Measurements from ENCODE around the gene ZNF3.

ZNF3 gene

DNA sequence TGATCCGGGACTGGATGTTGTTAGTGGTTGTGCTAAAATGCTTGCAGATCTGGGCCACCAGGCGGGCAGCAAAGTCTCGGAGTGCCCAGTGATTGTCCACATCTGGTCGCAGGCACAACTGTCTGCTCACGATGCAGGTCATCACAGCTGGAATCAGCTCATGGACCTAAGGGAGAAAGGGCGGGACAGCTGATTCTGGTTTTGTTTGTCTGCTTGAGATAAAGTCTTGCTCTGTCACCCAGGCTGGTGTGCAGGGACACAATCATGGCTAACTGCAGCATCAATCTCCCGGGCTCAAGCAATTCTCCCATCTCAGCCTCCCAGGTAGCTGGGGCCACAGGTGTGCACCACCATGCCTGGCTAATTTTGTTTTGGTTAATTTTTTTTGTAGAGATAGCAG is 29.6 kb upstream of the ZNF3 start (continued):
- TF ChIP-seq, protein P1, sequence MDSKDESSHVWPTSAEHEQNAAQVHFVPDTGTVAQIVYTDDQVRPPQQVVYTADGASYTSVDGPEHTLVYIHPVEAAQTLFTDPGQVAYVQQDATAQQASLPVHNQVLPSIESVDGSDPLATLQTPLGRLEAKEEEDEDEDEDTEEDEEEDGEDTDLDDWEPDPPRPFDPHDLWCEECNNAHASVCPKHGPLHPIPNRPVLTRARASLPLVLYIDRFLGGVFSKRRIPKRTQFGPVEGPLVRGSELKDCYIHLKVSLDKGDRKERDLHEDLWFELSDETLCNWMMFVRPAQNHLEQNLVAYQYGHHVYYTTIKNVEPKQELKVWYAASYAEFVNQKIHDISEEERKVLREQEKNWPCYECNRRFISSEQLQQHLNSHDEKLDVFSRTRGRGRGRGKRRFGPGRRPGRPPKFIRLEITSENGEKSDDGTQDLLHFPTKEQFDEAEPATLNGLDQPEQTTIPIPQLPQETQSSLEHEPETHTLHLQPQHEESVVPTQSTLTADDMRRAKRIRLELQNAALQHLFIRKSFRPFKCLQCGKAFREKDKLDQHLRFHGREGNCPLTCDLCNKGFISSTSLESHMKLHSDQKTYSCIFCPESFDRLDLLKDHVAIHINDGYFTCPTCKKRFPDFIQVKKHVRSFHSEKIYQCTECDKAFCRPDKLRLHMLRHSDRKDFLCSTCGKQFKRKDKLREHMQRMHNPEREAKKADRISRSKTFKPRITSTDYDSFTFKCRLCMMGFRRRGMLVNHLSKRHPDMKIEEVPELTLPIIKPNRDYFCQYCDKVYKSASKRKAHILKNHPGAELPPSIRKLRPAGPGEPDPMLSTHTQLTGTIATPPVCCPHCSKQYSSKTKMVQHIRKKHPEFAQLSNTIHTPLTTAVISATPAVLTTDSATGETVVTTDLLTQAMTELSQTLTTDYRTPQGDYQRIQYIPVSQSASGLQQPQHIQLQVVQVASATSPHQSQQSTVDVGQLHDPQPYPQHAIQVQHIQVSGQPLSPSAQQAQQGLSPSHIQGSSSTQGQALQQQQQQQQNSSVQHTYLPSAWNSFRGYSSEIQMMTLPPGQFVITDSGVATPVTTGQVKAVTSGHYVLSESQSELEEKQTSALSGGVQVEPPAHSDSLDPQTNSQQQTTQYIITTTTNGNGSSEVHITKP (tag by site-specific recombination; IDR thresholded peaks at IDR 0.05) = no peak
- TF ChIP-seq ZNF292 (tag by site-specific recombination; IDR thresholded peaks at IDR 0.05; ENCODE audit: borderline replicate concordance, low read depth) (no peak), ZNF791 (tag by site-specific recombination; IDR thresholded peaks at IDR 0.05) (no peak), ZFP69B (tag by site-specific recombination; IDR thresholded peaks at IDR 0.05) (no peak), PRDM2 (tag by site-specific recombination; IDR thresholded peaks at IDR 0.05; ENCODE audit: borderline replicate concordance) (no peak)

GRCh38 chr7:100109521-100110163 is 28.1 kb upstream of the ZNF3 start:
- H3K27ac ChIP-seq (ENCODE audit: extremely low read depth, low read depth, low read length) = no peak overlapping the region
- no peak for TF ChIP-seq ZNF114 (tag by site-specific recombination; IDR thresholded peaks at IDR 0.05)
- peak; percentile 64; the same call in 1 of the 2 replicates for TF ChIP-seq ZNF121 (tag by site-specific recombination; IDR thresholded peaks at IDR 0.05)
- 0 out of 2 replicates have a peak, but pooled peaks have one; percentile 2 for TF ChIP-seq ZBTB17 (tag by site-specific recombination; IDR thresholded peaks at IDR 0.05)
- H3K36me3 ChIP-seq (ENCODE audit: control insufficient read depth in 2 of 2, insufficient read depth in 1 of 2, low read length in 2 of 2) = peaks cover 15 to 79% of the 10 kb centered on the region in 2 experiments; a peak in 2 of 3 replicates
- H3K4me3 ChIP-seq (ENCODE audit: low read depth, low read length) = no peak overlapping the region
- H3K9me3 ChIP-seq (ENCODE audit: control insufficient read depth, insufficient read depth, low read depth, low read length) = no peaks in the 10 kb centered on the region
- ChIA-PET CTCF (interaction anchor here (0.6 kb wide), 1 partner anchor 744 kb away, joined by 3 read pairs; no protein-coding TSS in a partner anchor), POLR2A (interaction anchor here (1.2 to 1.5 kb wide), 2 partner anchors 8 to 11 kb away, joined by 3 to 6 read pairs; partner anchors contain the start of gene AP4M1)
- no peaks in the 10 kb centered on the region for H3K4me1 ChIP-seq (ENCODE audit: control insufficient read depth, insufficient read depth, low read length)

DNA sequence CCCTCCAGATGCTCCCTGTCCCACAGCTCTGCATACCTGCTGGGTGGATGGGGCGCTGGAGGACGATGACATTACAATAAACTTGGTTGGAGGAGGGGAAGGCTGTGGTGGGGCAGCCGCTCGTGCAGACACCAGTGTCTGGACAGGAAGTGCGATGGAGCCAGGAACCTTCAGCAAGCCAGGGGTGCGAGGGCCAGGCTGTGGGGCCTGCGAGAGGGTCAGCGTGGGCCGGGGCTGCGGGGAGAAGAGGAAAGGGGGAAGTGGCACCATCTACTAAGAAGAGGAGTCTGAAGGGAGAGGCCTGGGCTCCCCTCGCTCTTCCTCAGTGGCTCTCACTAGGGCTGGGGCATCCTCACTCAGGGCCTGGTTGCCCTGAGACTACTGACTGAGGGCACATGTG is 26.4 kb upstream of the ZNF3 start:
- Histone ChIP-seq H3K4me1 (ENCODE audit: control insufficient read depth, insufficient read depth, low read length) (no peaks in the 10 kb centered on the region), H3K9me3 (ENCODE audit: control insufficient read depth, insufficient read depth, low read depth, low read length) (no peaks in the 10 kb centered on the region), H3K4me3 (ENCODE audit: low read depth, low read length) (no peak overlapping the region), H3K36me3 (ENCODE audit: control insufficient read depth in 2 of 2, insufficient read depth in 1 of 2, low read length in 2 of 2) (peaks cover 27 to 79% of the 10 kb centered on the region in 2 experiments), H3K27ac (ENCODE audit: extremely low read depth, low read depth, low read length) (no peak overlapping the region)
- ChIA-PET CTCF (interaction anchor here (0.5 kb wide), 1 partner anchor 22 kb away, joined by 4 read pairs; no protein-coding TSS in a partner anchor), POLR2A (no interaction called here)
- TF ChIP-seq, protein P2, sequence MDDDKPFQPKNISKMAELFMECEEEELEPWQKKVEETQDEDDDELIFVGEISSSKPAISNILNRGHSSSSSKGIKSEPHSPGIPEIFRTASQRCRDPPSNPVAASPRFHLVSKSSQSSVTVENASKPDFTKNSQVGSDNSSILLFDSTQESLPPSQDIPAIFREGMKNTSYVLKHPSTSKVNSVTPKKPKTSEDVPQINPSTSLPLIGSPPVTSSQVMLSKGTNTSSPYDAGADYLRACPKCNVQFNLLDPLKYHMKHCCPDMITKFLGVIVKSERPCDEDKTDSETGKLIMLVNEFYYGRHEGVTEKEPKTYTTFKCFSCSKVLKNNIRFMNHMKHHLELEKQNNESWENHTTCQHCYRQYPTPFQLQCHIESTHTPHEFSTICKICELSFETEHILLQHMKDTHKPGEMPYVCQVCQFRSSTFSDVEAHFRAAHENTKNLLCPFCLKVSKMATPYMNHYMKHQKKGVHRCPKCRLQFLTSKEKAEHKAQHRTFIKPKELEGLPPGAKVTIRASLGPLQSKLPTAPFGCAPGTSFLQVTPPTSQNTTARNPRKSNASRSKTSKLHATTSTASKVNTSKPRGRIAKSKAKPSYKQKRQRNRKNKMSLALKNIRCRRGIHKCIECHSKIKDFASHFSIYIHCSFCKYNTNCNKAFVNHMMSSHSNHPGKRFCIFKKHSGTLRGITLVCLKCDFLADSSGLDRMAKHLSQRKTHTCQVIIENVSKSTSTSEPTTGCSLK (tag by site-specific recombination; IDR thresholded peaks at IDR 0.05) = no peak
- TF ChIP-seq, protein P1 (tag by site-specific recombination; IDR thresholded peaks at IDR 0.05) = 0 out of 2 replicates have a peak, but pooled peaks have one; percentile 16
- TF ChIP-seq ZFP37 (tag by site-specific recombination; IDR thresholded peaks at IDR 0.05) = no peak
- TF ChIP-seq, protein P3, sequence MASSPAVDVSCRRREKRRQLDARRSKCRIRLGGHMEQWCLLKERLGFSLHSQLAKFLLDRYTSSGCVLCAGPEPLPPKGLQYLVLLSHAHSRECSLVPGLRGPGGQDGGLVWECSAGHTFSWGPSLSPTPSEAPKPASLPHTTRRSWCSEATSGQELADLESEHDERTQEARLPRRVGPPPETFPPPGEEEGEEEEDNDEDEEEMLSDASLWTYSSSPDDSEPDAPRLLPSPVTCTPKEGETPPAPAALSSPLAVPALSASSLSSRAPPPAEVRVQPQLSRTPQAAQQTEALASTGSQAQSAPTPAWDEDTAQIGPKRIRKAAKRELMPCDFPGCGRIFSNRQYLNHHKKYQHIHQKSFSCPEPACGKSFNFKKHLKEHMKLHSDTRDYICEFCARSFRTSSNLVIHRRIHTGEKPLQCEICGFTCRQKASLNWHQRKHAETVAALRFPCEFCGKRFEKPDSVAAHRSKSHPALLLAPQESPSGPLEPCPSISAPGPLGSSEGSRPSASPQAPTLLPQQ (tag by site-specific recombination; IDR thresholded peaks at IDR 0.05) = no peak

All from HEK293 (cell line).